H1 (cell line): ENCODE measurements around the gene RRP1B. TPM values are rescaled to one million over a fixed set of nuclear protein-coding genes. Genes with fewer than 3 reads are reported as not detected.

ENCODE experiments used
- CTCF ChIA-PET: fragments of 300-600 bp; sonication (Branson Sonifier 250); formaldehyde crosslinking; loops from one replicate; lab custom pipeline; 2021; ENCODE audit not compliant: partially characterized antibody; lab: Charles Lee
- POLR2A ChIA-PET: fragments of 300-600 bp; sonication (Branson Sonifier 250); formaldehyde crosslinking; loops from one replicate; lab custom pipeline; 2021; ENCODE audit warnings: inconsistent platforms; ENCODE audit not compliant: partially characterized antibody; lab: Charles Lee
- DNase-seq, 2 experiments: peaks; one replicate each; pipeline versions ENCODE4 v3.0.0 to v3.0.0-alpha.2; 2010 to 2022; ENCODE audit warnings: low spot score in 2 of 2, low read depth in 1 of 2, mixed read lengths in 1 of 2
- FAIRE-seq: peaks from 2 replicates; lab custom pipeline; 2011; peaks lifted over from hg19 to GRCh38; lab: Jason Lieb, UNC
- H2AFZ ChIP-seq: 2 replicates; pipeline ENCODE4 v1.8.1; 2012; ENCODE audit warnings: low read length, inconsistent platforms
- H2AK5ac ChIP-seq: 2 replicates; pipeline ENCODE4 v1.6.1; 2013; ENCODE audit warnings: low read depth, low read length
- H2BK120ac ChIP-seq: replicated peaks from 2 replicates; pipeline ENCODE3; 2013; ENCODE audit warnings: low read depth, low read length, inconsistent platforms
- H2BK12ac ChIP-seq: 2 replicates; pipeline ENCODE4 v1.6.1; 2013; ENCODE audit warnings: low read depth, low read length
- H2BK15ac ChIP-seq: 2 replicates; pipeline ENCODE4 v1.6.1; 2013; ENCODE audit warnings: low read length
- H2BK20ac ChIP-seq: 2 replicates; pipeline ENCODE4 v1.6.1; 2013; ENCODE audit warnings: low read length
- H2BK5ac ChIP-seq: 2 replicates; pipeline ENCODE4 v1.6.1; 2013; ENCODE audit warnings: low read depth, low read length
- H3K14ac ChIP-seq: 2 replicates; pipeline ENCODE4 v1.6.1; 2013; ENCODE audit warnings: inconsistent platforms; ENCODE audit not compliant: insufficient read length
- H3K18ac ChIP-seq: 2 replicates; pipeline ENCODE4 v1.6.1; 2013; ENCODE audit warnings: low read length; ENCODE audit errors: extremely low read depth
- H3K23ac ChIP-seq: 2 replicates; pipeline ENCODE4 v1.6.1; 2013; ENCODE audit warnings: inconsistent platforms; ENCODE audit not compliant: insufficient read length
- H3K23me2 ChIP-seq: 2 replicates; pipeline ENCODE4 v1.6.1; 2013; ENCODE audit warnings: low read depth, low read length
- H3K27ac ChIP-seq: 2 replicates; pipeline ENCODE4 v1.6.1; 2011; ENCODE audit warnings: low read depth, low read length, inconsistent platforms
- H3K27me3 ChIP-seq, 4 experiments: replicated peaks in 1 of 4; 1 replicate in 1 of 4; 2 replicates in 3 of 4; pipeline versions ENCODE4 v1.6.1 to v1.8.1; 2011 to 2013; ENCODE audit warnings: low read length in 3 of 4, mild to moderate bottlenecking in 3 of 4, inconsistent platforms in 2 of 4, mixed read lengths in 2 of 4, moderate library complexity in 1 of 4; ENCODE audit not compliant: control insufficient read depth in 3 of 4, insufficient read depth in 3 of 4; ENCODE audit errors: extremely low read depth in 1 of 4
- H3K36me3 ChIP-seq, 4 experiments: 2 replicates each; pipeline versions ENCODE4 v1.6.1 to v1.8.1; 2011 to 2013; ENCODE audit warnings: mild to moderate bottlenecking in 4 of 4, low read length in 3 of 4, moderate library complexity in 2 of 4, control low read depth in 1 of 4, inconsistent platforms in 1 of 4; ENCODE audit not compliant: insufficient read depth in 4 of 4, control insufficient read depth in 2 of 4
- H3K4ac ChIP-seq: replicated peaks from 2 replicates; pipeline ENCODE3; 2013; ENCODE audit warnings: low read length, low read depth, mixed read lengths, inconsistent platforms; ENCODE audit not compliant: insufficient read length
- H3K4me1 ChIP-seq, 4 experiments: replicated peaks in 1 of 4; 1 replicate in 1 of 4; 2 replicates in 3 of 4; pipeline versions ENCODE4 v1.6.1 to v1.8.1; 2011 to 2013; ENCODE audit warnings: low read length in 3 of 4, inconsistent platforms in 2 of 4, mixed read lengths in 1 of 4; ENCODE audit not compliant: insufficient read depth in 4 of 4, control insufficient read depth in 3 of 4
- H3K4me2 ChIP-seq, 2 experiments: 2 replicates each; pipeline versions ENCODE4 v1.6.1 to v1.8.1; 2011 to 2013; ENCODE audit warnings: low read depth in 2 of 2, low read length in 2 of 2, control low read depth in 1 of 2, inconsistent platforms in 1 of 2, mild to moderate bottlenecking in 1 of 2; ENCODE audit not compliant: insufficient read depth in 1 of 2
- H3K4me3 ChIP-seq, 4 experiments: fragments of 200-600, 300-600 bp in 1 of 4; sonication (generic), shearing (Covaris generic), sonication (Bioruptor Twin) in 1 of 4; 2 replicates each; pipeline versions ENCODE4 v1.5.1 to v1.8.1; 2011 to 2016; ENCODE audit warnings: low read length in 4 of 4, low read depth in 3 of 4, control low read depth in 2 of 4, inconsistent platforms in 2 of 4, mild to moderate bottlenecking in 2 of 4, mixed read lengths in 1 of 4, moderate library complexity in 1 of 4; ENCODE audit not compliant: insufficient read depth in 2 of 4; ENCODE audit errors: extremely low read depth in 1 of 4
- H3K56ac ChIP-seq: replicated peaks from 2 replicates; pipeline ENCODE3; 2013; ENCODE audit warnings: low read depth, mild to moderate bottlenecking, mixed read lengths, low read length, inconsistent platforms; ENCODE audit not compliant: insufficient read length
- H3K79me1 ChIP-seq: 2 replicates; pipeline ENCODE4 v1.6.1; 2013; ENCODE audit warnings: low read depth, low read length, control low read depth
- H3K79me2 ChIP-seq, 2 experiments: 2 replicates each; pipeline versions ENCODE4 v1.6.1 to v1.8.1; 2012 to 2013; ENCODE audit warnings: low read length in 2 of 2, mild to moderate bottlenecking in 2 of 2, inconsistent platforms in 1 of 2; ENCODE audit not compliant: insufficient read depth in 2 of 2, control insufficient read depth in 1 of 2
- H3K9ac ChIP-seq, 4 experiments: replicated peaks in 1 of 4; 1 replicate in 1 of 4; 2 replicates in 3 of 4; pipeline versions ENCODE4 v1.6.1 to v1.8.1; 2011 to 2013; ENCODE audit warnings: low read depth in 3 of 4, low read length in 3 of 4, control low read depth in 2 of 4, mild to moderate bottlenecking in 2 of 4, moderate library complexity in 2 of 4, inconsistent platforms in 1 of 4; ENCODE audit errors: extremely low read depth in 1 of 4
- H3K9me3 ChIP-seq, 2 experiments: 2 replicates each; pipeline versions ENCODE4 v1.6.1 to v1.8.1; 2012 to 2013; ENCODE audit warnings: mild to moderate bottlenecking in 2 of 2, moderate library complexity in 2 of 2, control low read depth in 1 of 2, inconsistent platforms in 1 of 2, low read depth in 1 of 2, low read length in 1 of 2, mixed read lengths in 1 of 2; ENCODE audit not compliant: insufficient read depth in 2 of 2
- H4K20me1 ChIP-seq, 2 experiments: replicated peaks in 1 of 2; 2 replicates each; pipeline versions ENCODE3 to v1.8.1; 2011 to 2013; ENCODE audit warnings: inconsistent platforms in 2 of 2, low read length in 2 of 2, mild to moderate bottlenecking in 1 of 2; ENCODE audit not compliant: insufficient read depth in 2 of 2, control insufficient read depth in 1 of 2
- H4K5ac ChIP-seq: 2 replicates; pipeline ENCODE4 v1.6.1; 2013; ENCODE audit warnings: low read length, low read depth, mixed read lengths, inconsistent platforms; ENCODE audit not compliant: insufficient read length
- H4K8ac ChIP-seq: 2 replicates; pipeline ENCODE4 v1.8.0; 2013; ENCODE audit warnings: mild to moderate bottlenecking, moderate library complexity, low read length, inconsistent platforms; ENCODE audit not compliant: insufficient read depth; ENCODE audit errors: extremely low read depth
- H4K91ac ChIP-seq: replicated peaks from 2 replicates; pipeline ENCODE3; 2013; ENCODE audit warnings: low read length, mixed read lengths, inconsistent platforms; ENCODE audit not compliant: insufficient read length
- CHD1 ChIP-seq: IDR thresholded peaks from 2 replicates; pipeline ENCODE4 v1.6.1; 2012; ENCODE audit warnings: low read depth, low read length, improper control_type of control experiment
- EGR1 ChIP-seq: IDR thresholded peaks from 2 replicates; pipeline ENCODE4 v1.6.1; 2011; ENCODE audit warnings: low read depth, low read length, borderline replicate concordance
- EZH2 ChIP-seq: fragments of 200-600 bp; sonication (generic); IDR thresholded peaks from 2 replicates; pipeline ENCODE4 v1.7.1; 2012; ENCODE audit warnings: low read depth, mild to moderate bottlenecking, moderate library complexity, low read length, inconsistent platforms; ENCODE audit not compliant: severe bottlenecking
- GTF2F1 ChIP-seq: IDR thresholded peaks from 2 replicates; pipeline ENCODE4 v1.6.1; 2012; ENCODE audit warnings: low read depth, low read length, improper control_type of control experiment, borderline replicate concordance
- KDM1A ChIP-seq: fragments of 200-600, 300-600 bp; sonication (generic); IDR thresholded peaks from 2 replicates; pipeline ENCODE4 v1.7.1; 2016; ENCODE audit warnings: mild to moderate bottlenecking, low read length, borderline replicate concordance
- POLR2AphosphoS5 ChIP-seq: IDR thresholded peaks from 2 replicates; pipeline ENCODE4 v1.6.1; 2011; ENCODE audit warnings: low read depth, low read length
- SIN3A ChIP-seq, 2 experiments: IDR thresholded peaks in 1 of 2; conservative IDR thresholded peaks in 1 of 2; 2 replicates each; pipeline ENCODE4 v1.6.1; 2011 to 2012; ENCODE audit warnings: low read length in 2 of 2, improper control_type of control experiment in 1 of 2, low read depth in 1 of 2, mild to moderate bottlenecking in 1 of 2
- SRF ChIP-seq: IDR thresholded peaks from 2 replicates; pipeline ENCODE4 v1.6.1; 2011; ENCODE audit warnings: mild to moderate bottlenecking, low read depth, low read length, moderate library complexity
- WGBS, 2 experiments: shearing (Covaris generic) in 1 of 2; methylation state at CpG; one replicate each; pipeline versions ENCODE4 v1.1.6 to v1.1.7; 2013 to 2015; ENCODE audit warnings: low lambda C conversion rate in 2 of 2, mixed read lengths in 2 of 2, inconsistent platforms in 1 of 2, low coverage in 1 of 2, missing lambda C conversion rate in 1 of 2; ENCODE audit not compliant: insufficient replicate concordance in 2 of 2, insufficient coverage in 1 of 2, insufficient read length in 1 of 2; ENCODE audit errors: extremely low coverage in 1 of 2, missing lambda C conversion rate in 1 of 2; 5-methylcytosine and 5-hydroxymethylcytosine counted together
- polyA plus RNA-seq, 7 experiments: library from polyadenylated mRNA; depleted of rRNA in 3 of 7; stranded (reverse) in 5 of 7; unstranded in 2 of 7; fragments of >200 nt in 5 of 7; fragments of 200-250 nt in 2 of 7; gene quantifications; 1 replicate in 5 of 7; 2 replicates in 1 of 7; 4 replicates in 1 of 7; pipeline versions ENCODE4 v1.2.1 to v1.2.3, GENCODE V29; 2011 to 2013; ENCODE audit warnings: missing spikeins in 2 of 7, mixed read lengths in 2 of 7
- total RNA-seq: library from RNA; stranded (reverse); fragmentation: NEBNext Ultra II Directional; extraction: Animal tissue kit (Norgen Biotek cat#: 25700); gene quantifications from 2 replicates; pipeline ENCODE4 v1.2.1, GENCODE V29; 2021

RRP1B gene
- total and polyA plus RNA-seq, 2 of the 8 experiments (the other 6 are each of a cell fraction or from before 2014, with no cell fraction given), result 25.8 to 97.3 TPM

GRCh38 chr21:43699933-43700599, 40.7 kb downstream of the RRP1B start:
- H3K56ac ChIP-seq, result no peak overlapping the region
- no peak overlapping the region for H3K4me2 ChIP-seq
- ChIA-PET CTCF (no interaction called here), POLR2A (interaction anchor here (1.0 to 1.9 kb wide), 5 partner anchors 12 to 39 kb away, joined by 3 to 4 read pairs (median 4); no protein-coding TSS in a partner anchor)
- no peak overlapping the region for H2BK120ac ChIP-seq
- H3K9me3 ChIP-seq, result no peaks in the 10 kb centered on the region
- H2BK5ac ChIP-seq, result no peak overlapping the region
- no peak for DNase-seq
- no peak overlapping the region for H3K23ac ChIP-seq
- no peak overlapping the region for H2BK15ac ChIP-seq
- H2AFZ ChIP-seq, result no peak overlapping the region
- H3K18ac ChIP-seq, result no peak overlapping the region
- H4K8ac ChIP-seq, result no peak overlapping the region
- H3K79me2 ChIP-seq, result no peaks in the 10 kb centered on the region
- no peak overlapping the region for H4K91ac ChIP-seq
- H3K9ac ChIP-seq, result no peak overlapping the region
- peaks cover 0 to 14% (median 5%) of the 10 kb centered on the region in 4 experiments; a peak in 6 of 7 replicates for H3K4me1 ChIP-seq
- no peaks in the 10 kb centered on the region for H3K79me1 ChIP-seq
- no peak for FAIRE-seq
- no peaks in the 10 kb centered on the region for H4K20me1 ChIP-seq
- no peak overlapping the region for H3K27ac ChIP-seq
- H3K4me3 ChIP-seq, result no peak overlapping the region
- 86% methylated on average over 12 of the region's 13 CpGs; no CpG with 5 or more reads in 1 of the 2 experiments for WGBS, 2 experiments
- H2BK12ac ChIP-seq, result no peak overlapping the region
- H3K27me3 ChIP-seq, result no peaks in the 10 kb centered on the region
- peaks cover 0 to 12% (median 1%) of the 10 kb centered on the region in 4 experiments; a peak in 4 of 8 replicates for H3K36me3 ChIP-seq
- H2BK20ac ChIP-seq, result no peak overlapping the region
- no peak overlapping the region for H4K5ac ChIP-seq
- no peaks in the 10 kb centered on the region for H3K23me2 ChIP-seq
- no peak overlapping the region for H3K4ac ChIP-seq
- no peak overlapping the region for H3K14ac ChIP-seq
- no peak overlapping the region for H2AK5ac ChIP-seq
- TF ChIP-seq EZH2 (no peak), CHD1 (no peak), GTF2F1 (no peak), SIN3A (conservative IDR thresholded peaks at IDR 0.05 in 1 of 2, IDR thresholded peaks at IDR 0.05 in 1 of 2; ENCODE audit: low read depth in 1 of 2, low read length in 2 of 2) (no peak), EGR1 (no peak), POLR2AphosphoS5 (no peak), KDM1A (no peak), SRF (no peak)
